Left lung (tissue), 10 donors: ENCODE measurements around the gene SH3PXD2B. TPM values are rescaled to one million over a fixed set of nuclear protein-coding genes. Genes with fewer than 3 reads are reported as not detected.

Experiments
- ATAC-seq: fragments of 200-7000 bp; cut with Tn5 transposase; one replicate; pipeline ENCODE4 v1.9.1; 2020; ENCODE audit warnings: moderate library complexity
- DNase-seq, 4 donors: peaks; one replicate each; pipeline ENCODE4 v3.0.0-alpha.2; 2013 to 2020
- H3K27ac ChIP-seq, 2 donors: fragments of 200-600 bp; sonication (generic) in 1 of 2; one replicate each; pipeline versions ENCODE4 v1.5.0 to v1.8.0; 2020 to 2021
- H3K27me3 ChIP-seq, 2 donors: fragments of 200-600 bp; sonication (generic) in 1 of 2; one replicate each; pipeline versions ENCODE4 v1.5.0 to v1.8.0; 2020 to 2021
- H3K36me3 ChIP-seq, 2 donors: fragments of 200-600 bp; sonication (generic) in 1 of 2; one replicate each; pipeline versions ENCODE4 v1.5.0 to v1.8.0; 2020 to 2021
- H3K4me1 ChIP-seq, 2 donors: fragments of 200-600 bp; one replicate each; pipeline ENCODE4 v1.8.0; 2021
- H3K4me3 ChIP-seq, 2 donors: fragments of 200-600 bp; sonication (generic) in 1 of 2; one replicate each; pipeline versions ENCODE4 v1.5.0 to v1.8.0; 2020 to 2021; ENCODE audit warnings: mild to moderate bottlenecking in 1 of 2
- H3K9me3 ChIP-seq, 2 donors: fragments of 200-600 bp; sonication (generic) in 1 of 2; one replicate each; pipeline versions ENCODE4 v1.5.0 to v1.8.0; 2020 to 2021
- CTCF ChIP-seq, 2 donors: fragments of 200-600 bp; sonication (generic) in 1 of 2; IDR thresholded peaks; one replicate each; pipeline versions ENCODE4 v1.5.0 to v1.8.0; 2021; ENCODE audit warnings: antibody characterized with exemption in 2 of 2
- intact Hi-C, 2 donors: fragments of 100-400 bp; cut with DNase I; formaldehyde crosslinking; loops; one replicate each; pipeline versions ENCODE4 v1.11.2 to v1.14.2; 2022
- polyA plus RNA-seq, 6 donors: library from polyadenylated mRNA; unstranded; fragments of 120-200 nt; gene quantifications; one replicate each; pipeline ENCODE4 v1.2.1, GENCODE V29; 2013; ENCODE audit not compliant: insufficient read length in 6 of 6
- total RNA-seq, 2 donors: library from RNA; stranded (reverse); fragmentation: NEBNext Ultra II Directional; extraction: Animal tissue kit (Norgen Biotek cat#: 25700); gene quantifications; one replicate each; pipeline ENCODE4 v1.2.1, GENCODE V29; 2021
- donor health status: DM: no; HTN: yes; CAD: no.
- donor health status: DM: no; HTN: no; CAD: no.

The SH3PXD2B gene
- total and polyA plus RNA-seq, 8 donors: 35.4 to 57.5 (median 43.8) TPM

DNA sequence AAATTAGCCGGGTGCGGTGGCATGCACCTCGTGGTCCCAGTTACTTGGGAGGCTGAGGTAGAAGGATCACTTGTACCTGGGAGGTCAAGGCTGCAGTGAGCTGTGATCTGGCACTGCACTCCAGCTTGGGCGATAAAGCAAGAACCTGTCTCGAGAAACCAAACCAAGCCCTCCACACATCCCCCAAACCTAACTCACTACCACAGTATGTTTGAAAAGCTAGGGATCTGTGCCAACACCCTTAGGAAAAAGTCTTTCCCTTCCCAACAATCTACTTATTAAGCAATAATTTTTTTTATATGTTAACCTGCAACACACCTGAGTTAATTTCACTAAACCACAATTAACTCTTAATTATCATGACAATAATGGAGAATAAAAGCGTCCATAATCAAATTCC, 173.0 kb downstream of the SH3PXD2B start:
- Histone ChIP-seq H3K27ac (no peak overlapping the region), H3K4me3 (peak overlapping the region in 1 of 2 donors; percentile 93), H3K9me3 (no peaks in the 10 kb centered on the region), H3K36me3 (no peaks in the 10 kb centered on the region), H3K4me1 (peaks cover 0 to 36% of the 10 kb centered on the region in 2 donors), H3K27me3 (no peaks in the 10 kb centered on the region)
- ATAC-seq (no peak), DNase-seq (no peak)
- intact Hi-C loops: no loop called here
- TF ChIP-seq CTCF (IDR thresholded peaks at IDR 0.05): no peak

DNA sequence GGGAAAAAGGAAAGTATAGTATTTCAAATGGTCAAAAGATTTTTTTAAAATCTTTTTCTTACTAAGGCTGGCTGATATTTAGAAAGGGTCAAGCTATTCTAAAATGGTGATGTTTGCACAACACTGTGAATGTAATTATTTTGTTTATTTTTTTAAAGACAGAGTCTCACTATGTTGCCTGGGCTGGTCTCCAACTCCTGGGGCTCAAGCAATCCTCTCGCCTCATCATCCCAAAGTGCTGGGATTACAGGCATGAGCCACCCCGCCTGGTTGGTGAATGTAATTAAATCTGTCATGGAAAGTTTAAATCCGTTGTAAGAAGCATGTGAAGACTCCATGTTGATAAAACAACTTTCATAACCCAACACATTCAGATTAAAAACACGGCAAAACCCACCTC, 173.4 kb downstream of the SH3PXD2B start:
- peak in 2 of 4 donors; percentile 79 to 91 for DNase-seq
- H3K27ac ChIP-seq: no peak overlapping the region
- intact Hi-C loops: no loop called here

GRCh38 chr5:172280317-172280716, 174.0 kb downstream of the SH3PXD2B start:
- Histone ChIP-seq H3K9me3 (no peaks in the 10 kb centered on the region), H3K27me3 (no peaks in the 10 kb centered on the region), H3K4me3 (no peak overlapping the region), H3K4me1 (peaks cover 0 to 46% of the 10 kb centered on the region in 2 donors), H3K27ac (no peak overlapping the region), H3K36me3 (no peaks in the 10 kb centered on the region)
- no peak for TF ChIP-seq CTCF (IDR thresholded peaks at IDR 0.05)
- DNase-seq: no peak
- intact Hi-C loops: no loop called here
- ATAC-seq: no peak

More for the DNA sequence above, 173.4 kb downstream of the SH3PXD2B start:
- H3K27me3 ChIP-seq: no peaks in the 10 kb centered on the region
- TF ChIP-seq CTCF (IDR thresholded peaks at IDR 0.05): no peak
- no peak for ATAC-seq
- H3K9me3 ChIP-seq: no peaks in the 10 kb centered on the region
- no peaks in the 10 kb centered on the region for H3K36me3 ChIP-seq
- H3K4me1 ChIP-seq: peaks cover 0 to 40% of the 10 kb centered on the region in 2 donors
- peak overlapping the region in 1 of 2 donors; percentile 93 for H3K4me3 ChIP-seq

DNA sequence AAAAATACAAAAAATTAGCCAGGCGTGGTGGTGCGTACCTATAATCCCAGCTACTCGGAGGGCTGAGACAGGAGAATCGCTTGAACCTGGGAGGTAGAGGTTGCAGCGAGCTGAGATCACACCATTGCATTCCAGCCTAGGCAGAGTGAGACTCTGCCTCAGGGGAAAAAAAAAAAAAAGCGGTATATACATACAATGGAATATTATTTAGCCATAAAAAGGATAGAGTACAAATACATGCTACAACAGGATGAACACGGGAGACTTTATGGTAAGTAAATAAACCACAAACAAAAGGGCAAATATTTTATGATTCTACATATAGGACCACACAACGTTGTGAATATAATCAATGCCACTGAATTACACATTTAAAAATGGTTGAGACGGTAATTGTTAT, 176.0 kb downstream of the SH3PXD2B start:
- no peak for TF ChIP-seq CTCF (IDR thresholded peaks at IDR 0.05)
- intact Hi-C loops: no loop called here
- no peaks in the 10 kb centered on the region for H3K36me3 ChIP-seq
- no peak for ATAC-seq
- no peak overlapping the region for H3K27ac ChIP-seq
- no peak for DNase-seq
- H3K27me3 ChIP-seq: no peaks in the 10 kb centered on the region
- no peaks in the 10 kb centered on the region for H3K9me3 ChIP-seq
- H3K4me1 ChIP-seq: peaks cover 0 to 44% of the 10 kb centered on the region in 2 donors
- no peak overlapping the region for H3K4me3 ChIP-seq

DNA sequence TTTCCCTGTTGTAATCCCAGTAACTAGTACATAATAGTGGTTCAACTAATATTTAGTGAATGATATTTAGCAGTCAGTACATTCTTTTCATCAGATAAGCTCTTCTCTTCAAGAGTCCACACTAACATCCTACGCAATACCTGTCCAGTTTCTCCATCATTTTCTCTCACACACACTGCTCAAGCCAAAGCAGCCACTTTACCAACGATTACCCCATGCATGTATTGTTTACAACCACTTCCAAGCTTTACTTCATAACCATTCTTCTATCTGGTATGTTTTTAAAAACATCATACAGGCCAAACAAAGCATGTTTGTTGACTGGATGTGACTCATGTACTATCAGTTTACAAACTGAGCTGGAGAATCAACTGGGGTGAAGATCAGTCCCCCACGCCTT, 178.1 kb downstream of the SH3PXD2B start:
- Histone ChIP-seq H3K36me3 (no peaks in the 10 kb centered on the region), H3K27me3 (no peaks in the 10 kb centered on the region), H3K4me1 (peaks cover 0 to 26% of the 10 kb centered on the region in 2 donors), H3K9me3 (no peaks in the 10 kb centered on the region), H3K4me3 (no peak overlapping the region), H3K27ac (no peak overlapping the region)
- DNase-seq (no peak), ATAC-seq (no peak)
- TF ChIP-seq CTCF (IDR thresholded peaks at IDR 0.05): no peak
- intact Hi-C loops: no loop called here

Other genes with a start within 250 kb of the SH3PXD2B start
- 10 to 100 TPM; 16.2 to 24.0 TPM for gene UBTD2, start 170.8 kb downstream of the SH3PXD2B start, total RNA-seq
- 100 to 1,000 TPM in 2 of 6 donors, 10 to 100 TPM in 4; 91.9 to 114 (median 95.7) TPM for gene UBTD2, start 170.8 kb downstream of the SH3PXD2B start, polyA plus RNA-seq
- 10 to 100 TPM; 11.8 to 22.0 TPM for gene NEURL1B, start 186.7 kb upstream of the SH3PXD2B start, total RNA-seq
- gene NEURL1B, start 186.7 kb upstream of the SH3PXD2B start, polyA plus RNA-seq: 10 to 100 TPM; 28.1 to 34.1 (median 29.6) TPM